Measurements from ENCODE around the gene FRK. TPM values are rescaled to one million over a fixed set of nuclear protein-coding genes. Genes with fewer than 3 reads are reported as not detected.

Gene FRK
- polyA plus RNA-seq, 2 of the 4 experiments (the other 2 are of a cell fraction) = 2.2 to 8.9 TPM

DNA sequence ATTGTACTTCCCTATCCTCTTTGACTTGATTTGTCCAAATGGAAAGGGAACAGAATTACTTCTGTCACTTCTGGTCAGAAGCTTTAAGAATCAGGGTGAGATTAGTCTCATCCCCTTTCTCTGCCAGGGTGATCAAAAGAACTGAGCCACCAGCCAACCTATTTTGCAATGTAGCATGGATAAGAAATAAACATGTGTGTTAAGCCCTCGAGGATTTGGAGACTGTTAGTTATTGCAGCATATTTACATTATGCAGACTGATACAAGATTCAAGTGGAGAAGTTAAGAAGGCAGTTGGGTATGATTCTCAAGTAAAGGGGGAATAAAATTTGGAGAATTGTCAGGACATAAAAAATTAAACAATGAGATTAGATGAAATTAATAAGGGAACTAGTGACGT is 106.0 kb downstream of the FRK start (continued):
- TF ChIP-seq, protein P1, sequence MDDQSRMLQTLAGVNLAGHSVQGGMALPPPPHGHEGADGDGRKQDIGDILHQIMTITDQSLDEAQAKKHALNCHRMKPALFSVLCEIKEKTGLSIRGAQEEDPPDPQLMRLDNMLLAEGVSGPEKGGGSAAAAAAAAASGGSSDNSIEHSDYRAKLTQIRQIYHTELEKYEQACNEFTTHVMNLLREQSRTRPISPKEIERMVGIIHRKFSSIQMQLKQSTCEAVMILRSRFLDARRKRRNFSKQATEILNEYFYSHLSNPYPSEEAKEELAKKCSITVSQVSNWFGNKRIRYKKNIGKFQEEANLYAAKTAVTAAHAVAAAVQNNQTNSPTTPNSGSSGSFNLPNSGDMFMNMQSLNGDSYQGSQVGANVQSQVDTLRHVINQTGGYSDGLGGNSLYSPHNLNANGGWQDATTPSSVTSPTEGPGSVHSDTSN (IDR thresholded peaks at IDR 0.05) = no peak
- TF ChIP-seq, protein P2, sequence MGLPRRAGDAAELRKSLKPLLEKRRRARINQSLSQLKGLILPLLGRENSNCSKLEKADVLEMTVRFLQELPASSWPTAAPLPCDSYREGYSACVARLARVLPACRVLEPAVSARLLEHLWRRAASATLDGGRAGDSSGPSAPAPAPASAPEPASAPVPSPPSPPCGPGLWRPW (IDR thresholded peaks at IDR 0.05) = no peak
- TF ChIP-seq RNF2 (IDR thresholded peaks at IDR 0.05; ENCODE audit: borderline replicate concordance, low read depth) = no peak

DNA sequence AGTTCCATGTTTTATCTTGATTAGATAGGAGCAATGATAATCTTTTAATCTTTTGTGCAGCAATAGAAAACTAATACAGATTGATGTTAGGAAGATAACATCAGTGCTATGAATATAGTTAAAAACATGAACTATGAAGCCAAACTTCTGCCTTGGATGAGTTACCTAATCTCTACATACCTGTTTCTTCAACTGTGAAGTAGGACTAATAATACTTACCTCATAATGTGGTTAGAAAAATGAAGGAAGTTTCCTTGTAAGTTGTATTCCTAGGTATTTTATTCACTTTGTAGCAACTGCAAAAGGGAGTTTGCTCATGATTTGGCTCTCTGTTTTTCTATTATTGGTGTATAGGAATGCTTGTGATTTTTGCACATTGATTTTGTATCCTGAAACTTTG is 111.9 kb downstream of the FRK start:
- ChIA-PET CTCF (no interaction called here), POLR2A (no interaction called here)
- Histone ChIP-seq H3K4me3 (no peak overlapping the region), H3K9me3 (no peaks in the 10 kb centered on the region), H3K4me1 (no peaks in the 10 kb centered on the region), H3K4me2 (no peak overlapping the region), H3K27ac (no peak overlapping the region)
- DNase-seq (ENCODE audit: low read depth in 1 of 2, low spot score in 1 of 2) (no peak), ATAC-seq (no peak), FAIRE-seq (no peak)
- TF ChIP-seq, protein P3, sequence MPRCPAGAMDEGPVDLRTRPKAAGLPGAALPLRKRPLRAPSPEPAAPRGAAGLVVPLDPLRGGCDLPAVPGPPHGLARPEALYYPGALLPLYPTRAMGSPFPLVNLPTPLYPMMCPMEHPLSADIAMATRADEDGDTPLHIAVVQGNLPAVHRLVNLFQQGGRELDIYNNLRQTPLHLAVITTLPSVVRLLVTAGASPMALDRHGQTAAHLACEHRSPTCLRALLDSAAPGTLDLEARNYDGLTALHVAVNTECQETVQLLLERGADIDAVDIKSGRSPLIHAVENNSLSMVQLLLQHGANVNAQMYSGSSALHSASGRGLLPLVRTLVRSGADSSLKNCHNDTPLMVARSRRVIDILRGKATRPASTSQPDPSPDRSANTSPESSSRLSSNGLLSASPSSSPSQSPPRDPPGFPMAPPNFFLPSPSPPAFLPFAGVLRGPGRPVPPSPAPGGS (IDR thresholded peaks at IDR 0.05) = no peak
- TF ChIP-seq, protein P4, sequence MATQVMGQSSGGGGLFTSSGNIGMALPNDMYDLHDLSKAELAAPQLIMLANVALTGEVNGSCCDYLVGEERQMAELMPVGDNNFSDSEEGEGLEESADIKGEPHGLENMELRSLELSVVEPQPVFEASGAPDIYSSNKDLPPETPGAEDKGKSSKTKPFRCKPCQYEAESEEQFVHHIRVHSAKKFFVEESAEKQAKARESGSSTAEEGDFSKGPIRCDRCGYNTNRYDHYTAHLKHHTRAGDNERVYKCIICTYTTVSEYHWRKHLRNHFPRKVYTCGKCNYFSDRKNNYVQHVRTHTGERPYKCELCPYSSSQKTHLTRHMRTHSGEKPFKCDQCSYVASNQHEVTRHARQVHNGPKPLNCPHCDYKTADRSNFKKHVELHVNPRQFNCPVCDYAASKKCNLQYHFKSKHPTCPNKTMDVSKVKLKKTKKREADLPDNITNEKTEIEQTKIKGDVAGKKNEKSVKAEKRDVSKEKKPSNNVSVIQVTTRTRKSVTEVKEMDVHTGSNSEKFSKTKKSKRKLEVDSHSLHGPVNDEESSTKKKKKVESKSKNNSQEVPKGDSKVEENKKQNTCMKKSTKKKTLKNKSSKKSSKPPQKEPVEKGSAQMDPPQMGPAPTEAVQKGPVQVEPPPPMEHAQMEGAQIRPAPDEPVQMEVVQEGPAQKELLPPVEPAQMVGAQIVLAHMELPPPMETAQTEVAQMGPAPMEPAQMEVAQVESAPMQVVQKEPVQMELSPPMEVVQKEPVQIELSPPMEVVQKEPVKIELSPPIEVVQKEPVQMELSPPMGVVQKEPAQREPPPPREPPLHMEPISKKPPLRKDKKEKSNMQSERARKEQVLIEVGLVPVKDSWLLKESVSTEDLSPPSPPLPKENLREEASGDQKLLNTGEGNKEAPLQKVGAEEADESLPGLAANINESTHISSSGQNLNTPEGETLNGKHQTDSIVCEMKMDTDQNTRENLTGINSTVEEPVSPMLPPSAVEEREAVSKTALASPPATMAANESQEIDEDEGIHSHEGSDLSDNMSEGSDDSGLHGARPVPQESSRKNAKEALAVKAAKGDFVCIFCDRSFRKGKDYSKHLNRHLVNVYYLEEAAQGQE (IDR thresholded peaks at IDR 0.05) = no peak
- no peak for TF ChIP-seq RARB (CRISPR knock-in tag; IDR thresholded peaks at IDR 0.05)
- no peak for TF ChIP-seq ZFP36 (IDR thresholded peaks at IDR 0.05; ENCODE audit: borderline replicate concordance, partially characterized antibody)
- no peak for TF ChIP-seq TP53 (CRISPR knock-in tag; IDR thresholded peaks at IDR 0.05)

DNA sequence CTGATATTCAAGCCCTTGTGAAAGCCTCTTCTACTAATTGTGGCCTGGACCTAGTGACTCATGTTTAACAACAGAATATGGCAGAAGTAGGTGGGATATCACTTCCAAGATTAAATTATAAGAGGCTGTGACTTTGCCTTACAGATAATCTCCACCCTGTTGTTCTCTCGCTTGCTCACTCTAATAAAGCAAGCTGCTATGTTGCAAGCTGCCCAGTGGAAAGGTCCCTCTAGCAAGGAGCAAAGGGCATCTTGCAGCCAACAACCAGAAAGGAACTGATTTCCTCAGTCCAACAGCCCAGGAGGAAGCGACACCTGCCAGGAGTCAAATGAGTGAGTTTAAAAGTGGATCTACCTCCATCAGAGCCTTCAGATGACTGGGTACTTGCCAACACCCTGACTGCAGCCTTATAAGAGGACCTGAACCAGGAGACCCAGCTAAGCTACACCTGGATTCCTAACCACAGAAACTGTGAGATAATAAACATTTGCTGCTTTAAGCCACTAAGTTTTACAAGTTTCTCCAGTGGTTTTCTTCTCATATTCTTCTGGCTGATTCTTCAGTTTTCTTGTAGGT is 112.6 kb downstream of the FRK start:
- ChIA-PET CTCF (no interaction called here), POLR2A (no interaction called here)
- H3K4me2 ChIP-seq = no peak overlapping the region
- no peak overlapping the region for H3K27ac ChIP-seq
- no peaks in the 10 kb centered on the region for H3K9me3 ChIP-seq
- FAIRE-seq (peak; percentile 13), DNase-seq (ENCODE audit: low read depth in 1 of 2, low spot score in 1 of 2) (no peak), ATAC-seq (no peak)
- TF ChIP-seq EHMT2 (IDR thresholded peaks at IDR 0.05; ENCODE audit: low read depth) = no peak
- TF ChIP-seq ZSCAN20 (CRISPR knock-in tag; IDR thresholded peaks at IDR 0.05) = no peak
- no peak for TF ChIP-seq GATA3 (IDR thresholded peaks at IDR 0.05; ENCODE audit: borderline replicate concordance)
- TF ChIP-seq TP53 (CRISPR knock-in tag; IDR thresholded peaks at IDR 0.05) = no peak
- TF ChIP-seq, protein P5, sequence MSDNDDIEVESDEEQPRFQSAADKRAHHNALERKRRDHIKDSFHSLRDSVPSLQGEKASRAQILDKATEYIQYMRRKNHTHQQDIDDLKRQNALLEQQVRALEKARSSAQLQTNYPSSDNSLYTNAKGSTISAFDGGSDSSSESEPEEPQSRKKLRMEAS (IDR thresholded peaks at IDR 0.05) = no peak
- TF ChIP-seq, protein P2 (IDR thresholded peaks at IDR 0.05) = no peak
- no peak for TF ChIP-seq HDAC2 (IDR thresholded peaks at IDR 0.05)
- TF ChIP-seq, protein P1 (IDR thresholded peaks at IDR 0.05) = no peak
- TF ChIP-seq CBX2 (IDR thresholded peaks at IDR 0.05; ENCODE audit: borderline replicate concordance, low read depth) = no peak
- TF ChIP-seq JUN (IDR thresholded peaks at IDR 0.05) = no peak
- TF ChIP-seq, protein P3 (IDR thresholded peaks at IDR 0.05) = no peak
- no peak for TF ChIP-seq ZNF302 (CRISPR knock-in tag; IDR thresholded peaks at IDR 0.05)
- no peak for TF ChIP-seq EHF (CRISPR knock-in tag; IDR thresholded peaks at IDR 0.05)
- no peak for TF ChIP-seq NR3C1 (IDR thresholded peaks at IDR 0.05)
- no peak for TF ChIP-seq NPAS2 (CRISPR knock-in tag; IDR thresholded peaks at IDR 0.05; ENCODE audit: borderline replicate concordance)
- no peak for TF ChIP-seq SMC3 (IDR thresholded peaks at IDR 0.05)
- TF ChIP-seq FOSB (CRISPR knock-in tag; IDR thresholded peaks at IDR 0.05) = no peak
- H3K4me1 ChIP-seq = no peaks in the 10 kb centered on the region
- no peak overlapping the region for H3K4me3 ChIP-seq
- 83% methylated on average over 2 of the region's 2 CpGs for WGBS (ENCODE audit: missing lambda C conversion rate)
